Skeletal muscle tissue (tissue), 4 donors: ENCODE measurements around the gene APAF1. TPM values are rescaled to one million over a fixed set of nuclear protein-coding genes. Genes with fewer than 3 reads are reported as not detected.
A peak's percentile ranks its signal among the peaks of the same experiment; 100 is the strongest.
"Not testable (repeated sequence)": the region's sequence is repeated elsewhere in the genome, so short reads cannot be mapped to it uniquely, and the experiment has no call there.

Experiments
- H3K27ac ChIP-seq: one replicate; pipeline ENCODE4 v1.7.0; 2013; ENCODE audit warnings: mild to moderate bottlenecking, low read depth, low read length, inconsistent platforms
- H3K27me3 ChIP-seq, 3 donors: one replicate each; pipeline ENCODE4 v1.7.0; 2013; ENCODE audit warnings: low read length in 3 of 3; ENCODE audit not compliant: control insufficient read depth in 3 of 3, insufficient read depth in 3 of 3
- H3K36me3 ChIP-seq, 3 donors: one replicate each; pipeline ENCODE4 v1.7.0; 2013; ENCODE audit warnings: low read length in 3 of 3; ENCODE audit not compliant: control insufficient read depth in 3 of 3, insufficient read depth in 3 of 3
- H3K4me1 ChIP-seq, 3 donors: one replicate each; pipeline ENCODE4 v1.7.0; 2013; ENCODE audit warnings: low read length in 3 of 3, mild to moderate bottlenecking in 3 of 3; ENCODE audit not compliant: control insufficient read depth in 3 of 3, insufficient read depth in 3 of 3
- H3K4me3 ChIP-seq, 3 donors: one replicate each; pipeline ENCODE4 v1.7.0; 2013; ENCODE audit warnings: low read length in 3 of 3
- H3K9ac ChIP-seq, 3 donors: one replicate each; pipeline ENCODE4 v1.7.0; 2013; ENCODE audit warnings: low read length in 3 of 3, mild to moderate bottlenecking in 3 of 3, moderate library complexity in 2 of 3, low read depth in 1 of 3
- H3K9me3 ChIP-seq, 3 donors: one replicate each; pipeline ENCODE4 v1.7.0; 2013; ENCODE audit warnings: low read length in 3 of 3; ENCODE audit not compliant: control insufficient read depth in 3 of 3
- total RNA-seq: library from RNA; depleted of rRNA; stranded (reverse); fragments of >200 nt; gene quantifications from one replicate; pipeline ENCODE4 v1.2.3, GENCODE V29; 2014
- donor health status: Osteomylitis.

The APAF1 gene
- total RNA-seq, 1 donor from 2014 or later = 39.1 TPM

GRCh38 chr12:98637068-98637467 lies 8.0 kb upstream of the APAF1 start:
- Histone ChIP-seq H3K9me3 (no peaks in the 10 kb centered on the region), H3K4me3 (no peak overlapping the region), H3K36me3 (no peaks in the 10 kb centered on the region)

GRCh38 chr12:98638009-98638408 lies 7.1 kb upstream of the APAF1 start:
- no peaks in the 10 kb centered on the region for H3K27me3 ChIP-seq
- H3K4me1 ChIP-seq = no peaks in the 10 kb centered on the region
- no peak overlapping the region for H3K27ac ChIP-seq
- no peaks in the 10 kb centered on the region for H3K36me3 ChIP-seq
- H3K4me3 ChIP-seq = no peak overlapping the region
- H3K9ac ChIP-seq = no peak overlapping the region
- H3K9me3 ChIP-seq = no peaks in the 10 kb centered on the region

More at GRCh38 chr12:98637068-98637467, 8.0 kb upstream of the APAF1 start:
- no peaks in the 10 kb centered on the region for H3K27me3 ChIP-seq
- H3K4me1 ChIP-seq = no peaks in the 10 kb centered on the region
- H3K9ac ChIP-seq = no peak overlapping the region
- H3K27ac ChIP-seq = no peak overlapping the region

- H3K9me3 ChIP-seq = no peaks in the 10 kb centered on the region
- no peak overlapping the region for H3K4me3 ChIP-seq
- H3K36me3 ChIP-seq = no peaks in the 10 kb centered on the region
- peaks cover 0 to 9% (median 7%) of the 10 kb centered on the region in 3 donors for H3K4me1 ChIP-seq
- no peak overlapping the region for H3K27ac ChIP-seq
- H3K27me3 ChIP-seq = no peaks in the 10 kb centered on the region
- no peak overlapping the region for H3K9ac ChIP-seq
Observed at GRCh38 chr12:98639491-98639890, 5.6 kb upstream of the APAF1 start.

- not testable (repeated sequence) for H3K9me3 ChIP-seq, H3K9ac ChIP-seq, H3K27ac ChIP-seq, H3K27me3 ChIP-seq, H3K36me3 ChIP-seq, H3K4me3 ChIP-seq
- peaks cover 12 to 16% (median 14%) of the 10 kb centered on the region in 3 donors for H3K4me1 ChIP-seq
Observed at GRCh38 chr12:98642801-98643200, 2.3 kb upstream of the APAF1 start.

GRCh38 chr12:98644433-98644711 lies 718 bp upstream of the APAF1 start:
- peak overlapping the region; percentile 87 to 95 (median 95) for H3K4me3 ChIP-seq
- peaks cover 0 to 7% (median 4%) of the 10 kb centered on the region in 3 donors for H3K36me3 ChIP-seq
- H3K27ac ChIP-seq = peak overlapping the region; percentile 79
- no peaks in the 10 kb centered on the region for H3K9me3 ChIP-seq
- peaks cover 12 to 16% (median 14%) of the 10 kb centered on the region in 3 donors for H3K4me1 ChIP-seq
- H3K27me3 ChIP-seq = no peaks in the 10 kb centered on the region
- peak overlapping the region; percentile 63 to 90 (median 89) for H3K9ac ChIP-seq

- H3K36me3 ChIP-seq = peaks cover 0 to 16% (median 14%) of the 10 kb centered on the region in 3 donors
- H3K9me3 ChIP-seq = no peaks in the 10 kb centered on the region
- no peaks in the 10 kb centered on the region for H3K27me3 ChIP-seq
- H3K4me1 ChIP-seq = peaks cover 12 to 16% (median 14%) of the 10 kb centered on the region in 3 donors
- H3K27ac ChIP-seq = peak overlapping the region; percentile 79
- H3K4me3 ChIP-seq = peak overlapping the region; percentile 87 to 95 (median 95)
- H3K9ac ChIP-seq = peak overlapping the region; percentile 88 to 90 (median 89)
Observed at GRCh38 chr12:98645572-98646067, 530 bp downstream of the APAF1 start.

- Histone ChIP-seq H3K9ac (peak overlapping the region; percentile 26 to 90 (median 88)), H3K27ac (peak overlapping the region; percentile 79)
Observed at GRCh38 chr12:98646294-98647090, 1.4 kb downstream of the APAF1 start.

GRCh38 chr12:98651328-98651727 lies 6.2 kb downstream of the APAF1 start:
- Histone ChIP-seq H3K4me3 (no peak overlapping the region), H3K36me3 (peaks cover 5 to 26% (median 19%) of the 10 kb centered on the region in 3 donors), H3K27ac (no peak overlapping the region), H3K27me3 (no peaks in the 10 kb centered on the region), H3K4me1 (peaks cover 0 to 10% (median 3%) of the 10 kb centered on the region in 3 donors), H3K9me3 (no peaks in the 10 kb centered on the region), H3K9ac (no peak overlapping the region)

More at GRCh38 chr12:98646294-98647090, 1.4 kb downstream of the APAF1 start:
- H3K4me3 ChIP-seq = peak overlapping the region; percentile 22 to 95 (median 87)
- H3K36me3 ChIP-seq = peaks cover 0 to 20% (median 19%) of the 10 kb centered on the region in 3 donors
- peaks cover 12 to 16% (median 14%) of the 10 kb centered on the region in 3 donors for H3K4me1 ChIP-seq
- H3K9me3 ChIP-seq = no peaks in the 10 kb centered on the region
- H3K27me3 ChIP-seq = no peaks in the 10 kb centered on the region

GRCh38 chr12:98653866-98654493 lies 8.9 kb downstream of the APAF1 start:
- Histone ChIP-seq H3K4me1 (no peaks in the 10 kb centered on the region), H3K9me3 (no peaks in the 10 kb centered on the region), H3K9ac (no peak overlapping the region), H3K27ac (no peak overlapping the region), H3K27me3 (no peaks in the 10 kb centered on the region), H3K36me3 (peaks cover 8 to 31% (median 28%) of the 10 kb centered on the region in 3 donors), H3K4me3 (no peak overlapping the region)
